GM21576 (cell line): ENCODE results near the gene ARFGAP1.
"Not testable (repeated sequence)": the region's sequence is repeated elsewhere in the genome, so short reads cannot be mapped to it uniquely, and the experiment has no call there.

Source experiments
- ATAC-seq: cut with Tn5 transposase; IDR thresholded peaks from one replicate; pipeline ENCODE4 v1.9.1; 2021; ENCODE audit warnings: mild to moderate bottlenecking, moderate library complexity; ENCODE audit not compliant: unreplicated experiment

Gene ARFGAP1

DNA sequence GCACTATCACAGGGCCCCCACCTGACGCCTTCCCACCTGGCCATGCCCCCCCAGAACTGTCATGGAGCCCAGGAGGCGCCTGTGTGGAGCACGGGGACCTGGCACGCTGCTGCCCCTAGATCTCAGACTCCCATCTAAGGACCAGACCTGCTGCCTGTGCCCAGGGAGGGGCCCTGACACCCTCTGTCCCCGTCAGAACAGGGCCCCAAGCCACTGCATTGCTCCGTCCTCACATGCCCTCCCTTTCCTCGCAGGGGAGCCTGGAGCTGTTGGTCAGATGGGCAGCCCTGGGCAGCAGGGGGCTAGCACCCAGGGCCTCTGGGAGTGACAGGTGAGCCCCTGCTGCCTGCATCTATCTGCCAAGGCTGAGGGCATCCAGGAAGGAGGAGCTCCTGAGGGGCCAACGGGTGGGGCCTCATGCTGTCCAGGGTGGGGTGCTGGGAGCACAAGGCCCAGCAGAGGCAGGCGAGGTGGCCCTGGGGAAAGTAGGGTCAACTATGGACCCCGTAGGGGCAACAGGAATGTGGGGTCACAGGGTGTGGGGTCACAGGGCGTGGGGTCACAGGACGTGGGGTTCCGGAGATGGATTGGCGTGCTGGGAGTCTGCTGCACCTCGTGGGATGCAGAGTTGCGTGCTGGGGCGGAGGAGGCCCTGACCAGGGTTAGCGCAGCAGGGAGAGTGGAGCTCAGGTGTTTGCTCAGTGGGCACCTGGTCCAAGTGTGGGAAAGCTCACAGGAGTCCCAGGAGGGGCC is 56.9 kb downstream of the ARFGAP1 start:
- no peak for ATAC-seq

GRCh38 chr20:63330084-63330760 is 57.6 kb downstream of the ARFGAP1 start:
- no peak for ATAC-seq

GRCh38 chr20:63330940-63331339 is 58.3 kb downstream of the ARFGAP1 start:
- no peak for ATAC-seq

DNA sequence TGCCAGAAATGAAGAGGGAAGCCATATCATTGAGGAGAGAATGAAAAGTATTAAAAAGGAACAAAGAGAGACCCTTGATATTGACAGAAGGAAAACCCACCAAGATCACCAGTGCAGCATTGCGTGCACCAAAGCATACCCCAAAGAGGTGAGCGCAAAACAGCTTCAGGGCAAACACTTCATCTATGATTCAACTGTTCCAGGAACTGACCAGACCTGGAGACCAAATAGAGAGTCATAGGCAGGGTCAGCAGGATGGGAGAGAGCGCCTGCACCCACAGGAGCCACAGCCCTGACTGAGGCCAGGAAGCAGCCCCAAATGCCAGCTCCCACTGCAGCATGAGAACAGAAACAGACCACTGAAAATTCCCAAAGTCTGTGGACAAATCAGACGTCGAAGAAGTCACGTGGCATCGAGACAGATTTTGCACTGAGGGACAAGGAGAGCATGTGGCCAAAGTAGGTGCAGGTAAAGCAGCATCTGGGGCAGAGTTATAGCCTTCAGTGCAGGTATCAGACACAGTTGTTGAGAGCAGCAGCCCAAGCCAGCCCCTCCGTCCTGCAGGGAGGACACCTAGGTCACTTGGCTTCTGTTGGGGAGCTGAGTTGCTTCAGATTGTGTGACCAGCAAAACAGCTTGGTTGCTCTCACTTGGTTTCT is 59.3 kb downstream of the ARFGAP1 start:
- no peak for ATAC-seq

GRCh38 chr20:63332488-63333240 is 60.1 kb downstream of the ARFGAP1 start:
- ATAC-seq: no peak

DNA sequence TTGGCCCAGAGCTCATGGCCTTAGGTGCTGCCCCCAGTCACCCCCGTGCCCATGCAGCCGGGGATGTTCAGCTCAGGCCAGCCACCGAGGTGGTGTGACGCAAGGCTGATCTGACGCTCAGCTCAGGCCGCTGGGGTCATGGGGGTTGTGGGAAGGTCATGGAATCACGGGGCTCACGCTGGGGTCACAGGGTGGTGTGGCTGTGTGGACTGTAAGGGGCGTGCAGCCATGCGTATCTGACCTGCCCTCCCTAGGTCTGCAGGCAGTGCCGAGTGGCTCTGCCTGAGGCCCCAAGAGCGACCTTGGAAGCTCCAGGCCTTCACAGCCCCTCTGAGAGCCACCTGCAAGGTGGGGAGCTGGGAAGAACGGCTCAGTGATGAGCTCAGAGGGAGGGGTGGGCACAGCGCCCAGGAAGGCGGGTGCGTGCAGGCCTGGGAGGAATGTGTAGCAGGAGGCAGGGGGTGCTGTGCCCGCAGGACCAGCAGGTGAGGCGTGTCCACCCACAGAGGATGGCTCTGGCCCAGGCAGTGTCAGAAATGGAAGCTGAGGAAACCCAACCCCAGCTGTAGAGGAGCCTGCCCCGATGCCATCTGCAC is 60.7 kb downstream of the ARFGAP1 start:
- no peak for ATAC-seq

DNA sequence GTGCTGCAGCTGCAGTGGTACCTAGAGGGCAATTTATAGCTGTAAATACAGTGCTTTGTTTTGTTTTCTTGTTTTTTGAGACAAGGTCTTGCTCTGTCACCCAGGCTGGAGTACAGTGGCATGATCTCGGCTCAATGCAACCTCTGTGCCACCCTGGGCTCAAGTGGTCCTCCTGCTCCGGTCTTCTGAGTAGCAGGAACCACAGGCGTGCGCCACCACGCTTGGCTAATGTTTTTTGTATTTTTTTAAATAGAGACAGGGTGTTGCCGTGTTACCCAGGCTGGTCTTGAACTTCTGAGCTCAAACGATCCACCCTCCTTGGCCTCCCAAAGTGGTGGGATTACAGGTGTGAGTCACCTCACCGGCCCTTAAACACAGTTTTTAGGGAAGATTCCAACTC is 61.7 kb downstream of the ARFGAP1 start:
- no peak for ATAC-seq

DNA sequence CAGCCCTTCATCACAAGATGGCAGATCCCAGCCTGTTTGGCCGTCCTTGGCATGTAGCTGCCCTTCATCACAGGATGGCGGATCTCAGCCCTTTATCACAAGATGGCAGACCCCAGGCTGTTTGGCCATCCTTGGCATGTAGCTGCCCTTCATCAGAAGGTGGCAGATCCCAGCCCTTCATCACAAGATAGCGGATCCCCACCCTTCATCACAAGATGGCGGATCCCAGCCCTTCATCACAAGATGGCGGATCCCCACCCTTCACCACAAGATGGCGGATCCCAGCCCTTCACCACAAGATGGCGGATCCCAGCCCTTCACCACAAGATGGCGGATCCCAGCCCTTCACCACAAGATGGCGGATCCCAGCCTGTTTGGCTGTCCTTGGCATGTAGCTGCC is 62.4 kb downstream of the ARFGAP1 start:
- not testable (repeated sequence) for ATAC-seq

GRCh38 chr20:63335711-63336110 is 63.1 kb downstream of the ARFGAP1 start:
- ATAC-seq: no peak

DNA sequence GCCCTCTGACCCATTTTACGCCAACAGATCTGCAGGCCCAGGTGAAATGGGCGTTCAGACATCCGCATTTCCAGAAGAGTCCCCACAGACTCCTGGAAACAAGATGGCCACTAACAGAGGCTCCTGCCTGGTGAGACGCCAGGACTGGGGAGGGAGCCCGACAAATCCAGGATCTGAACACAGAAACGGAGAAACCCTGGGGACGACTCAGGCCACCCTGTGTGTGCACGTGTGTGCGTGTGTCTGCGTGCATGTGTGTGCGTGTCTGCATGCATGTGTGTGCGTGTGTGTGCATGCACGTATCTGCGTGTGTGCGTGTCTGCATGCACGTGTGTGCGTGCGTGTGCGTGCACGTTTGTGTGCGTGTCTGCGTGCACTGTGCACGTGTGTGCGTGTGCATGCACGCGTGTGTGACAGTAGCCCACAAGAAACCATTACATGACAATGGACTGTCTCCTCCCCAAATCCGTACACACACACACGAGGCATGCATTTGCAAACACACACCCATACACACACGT is 63.7 kb downstream of the ARFGAP1 start:
- no peak for ATAC-seq

- ATAC-seq: no peak
Measured at GRCh38 chr20:63337786-63338420, 65.3 kb downstream of the ARFGAP1 start.
